ENCODE data around the gene PKNOX1. TPM values are rescaled to one million over a fixed set of nuclear protein-coding genes. Genes with fewer than 3 reads are reported as not detected.

PKNOX1 gene
- total RNA-seq, 4 donors from 2014 or later = 4.9 to 13.8 (median 8.8) TPM

- WGBS, 2 donors = 54 to 71% methylated on average over 3 of the region's 3 CpGs
- TF ChIP-seq, protein P1, sequence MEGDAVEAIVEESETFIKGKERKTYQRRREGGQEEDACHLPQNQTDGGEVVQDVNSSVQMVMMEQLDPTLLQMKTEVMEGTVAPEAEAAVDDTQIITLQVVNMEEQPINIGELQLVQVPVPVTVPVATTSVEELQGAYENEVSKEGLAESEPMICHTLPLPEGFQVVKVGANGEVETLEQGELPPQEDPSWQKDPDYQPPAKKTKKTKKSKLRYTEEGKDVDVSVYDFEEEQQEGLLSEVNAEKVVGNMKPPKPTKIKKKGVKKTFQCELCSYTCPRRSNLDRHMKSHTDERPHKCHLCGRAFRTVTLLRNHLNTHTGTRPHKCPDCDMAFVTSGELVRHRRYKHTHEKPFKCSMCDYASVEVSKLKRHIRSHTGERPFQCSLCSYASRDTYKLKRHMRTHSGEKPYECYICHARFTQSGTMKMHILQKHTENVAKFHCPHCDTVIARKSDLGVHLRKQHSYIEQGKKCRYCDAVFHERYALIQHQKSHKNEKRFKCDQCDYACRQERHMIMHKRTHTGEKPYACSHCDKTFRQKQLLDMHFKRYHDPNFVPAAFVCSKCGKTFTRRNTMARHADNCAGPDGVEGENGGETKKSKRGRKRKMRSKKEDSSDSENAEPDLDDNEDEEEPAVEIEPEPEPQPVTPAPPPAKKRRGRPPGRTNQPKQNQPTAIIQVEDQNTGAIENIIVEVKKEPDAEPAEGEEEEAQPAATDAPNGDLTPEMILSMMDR (IDR thresholded peaks at IDR 0.05) = no peak
- TF ChIP-seq POLR2A (IDR thresholded peaks at IDR 0.05) = no peak
- no peak for DNase-seq (ENCODE audit: low spot score in 2 of 2)
- intact Hi-C loops (cut with DNase I; ENCODE audit: low total_unique reads) = loop anchor here (10.0 kb wide), 1 partner anchor 793 kb away; no protein-coding TSS in a partner anchor
- no peak overlapping the region for H3K4me3 ChIP-seq (ENCODE audit: low read depth, poor library complexity, severe bottlenecking)
Measured at GRCh38 chr21:42971897-42972275, 2.5 kb upstream of the PKNOX1 start.

DNA sequence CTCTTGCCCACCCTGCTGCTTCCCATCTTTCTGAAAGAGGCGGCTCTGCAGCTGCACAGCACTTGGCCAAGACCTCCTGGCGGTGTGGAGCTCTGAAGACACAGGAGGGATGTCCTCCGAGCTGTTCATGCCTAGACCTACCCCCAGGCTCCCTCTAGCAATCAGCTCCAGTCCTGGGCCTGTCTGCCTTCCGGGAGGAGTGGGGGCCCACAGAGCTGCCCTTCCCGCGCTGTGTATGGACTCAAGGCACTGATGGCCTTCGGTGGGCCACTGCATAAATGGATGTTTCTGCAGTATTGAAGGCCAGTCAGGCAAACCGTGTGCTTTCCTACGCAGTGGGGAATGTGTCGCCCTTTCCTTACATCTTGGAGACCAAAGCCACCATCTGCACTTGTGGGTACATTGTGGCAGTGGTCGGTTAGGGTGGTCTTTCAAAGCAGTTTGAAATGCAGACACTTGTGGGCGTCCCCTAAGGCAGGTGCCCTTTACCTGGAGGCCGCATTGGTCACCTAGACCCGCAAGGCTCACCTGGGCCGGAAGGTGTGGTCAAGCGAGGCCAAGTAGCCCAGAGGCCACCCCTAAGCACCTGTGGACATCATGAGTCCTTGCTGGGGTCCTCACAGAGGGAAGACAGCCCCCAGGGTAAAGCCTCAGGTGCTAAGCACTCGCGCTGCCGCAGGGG lies 912 bp upstream of the PKNOX1 start:
- intact Hi-C loops (cut with DNase I; ENCODE audit: low total_unique reads) = loop anchor here (10.0 kb wide), 1 partner anchor 791 kb away; no protein-coding TSS in a partner anchor
- peak overlapping the region; percentile 33 for H3K4me3 ChIP-seq (ENCODE audit: low read depth, poor library complexity, severe bottlenecking)
- 60 to 69% methylated on average over 13 to 19 of the region's 19 CpGs for WGBS, 2 donors
- TF ChIP-seq POLR2A (IDR thresholded peaks at IDR 0.05) = no peak
- TF ChIP-seq, protein P1 (IDR thresholded peaks at IDR 0.05) = no peak
- DNase-seq (ENCODE audit: low spot score in 2 of 2) = peak in 1 of 2 donors; percentile 22

- H3K4me3 ChIP-seq (ENCODE audit: low read depth, poor library complexity, severe bottlenecking) = peak overlapping the region; percentile 62
- no peak for TF ChIP-seq POLR2A (IDR thresholded peaks at IDR 0.05)
- DNase-seq (ENCODE audit: low spot score in 2 of 2) = peak; percentile 34 to 93
- WGBS, 2 donors = 0 to 1% methylated on average over 33 to 41 of the region's 125 CpGs
- intact Hi-C loops (cut with DNase I; ENCODE audit: low total_unique reads) = loop anchor here (10.0 kb wide), 1 partner anchor 790 kb away; no protein-coding TSS in a partner anchor
Measured at GRCh38 chr21:42974832-42975820, 764 bp downstream of the PKNOX1 start.

GRCh38 chr21:42975886-42976608 lies 1.7 kb downstream of the PKNOX1 start:
- DNase-seq (ENCODE audit: low spot score in 2 of 2) = no peak
- 29 to 34% methylated on average over 6 of the region's 6 CpGs for WGBS, 2 donors
- H3K4me3 ChIP-seq (ENCODE audit: low read depth, poor library complexity, severe bottlenecking) = peak overlapping the region; percentile 62
- intact Hi-C loops (cut with DNase I; ENCODE audit: low total_unique reads) = loop anchor here (10.0 kb wide), 1 partner anchor 789 kb away; no protein-coding TSS in a partner anchor
- TF ChIP-seq, protein P1 (IDR thresholded peaks at IDR 0.05) = no peak
- no peak for TF ChIP-seq POLR2A (IDR thresholded peaks at IDR 0.05)

DNA sequence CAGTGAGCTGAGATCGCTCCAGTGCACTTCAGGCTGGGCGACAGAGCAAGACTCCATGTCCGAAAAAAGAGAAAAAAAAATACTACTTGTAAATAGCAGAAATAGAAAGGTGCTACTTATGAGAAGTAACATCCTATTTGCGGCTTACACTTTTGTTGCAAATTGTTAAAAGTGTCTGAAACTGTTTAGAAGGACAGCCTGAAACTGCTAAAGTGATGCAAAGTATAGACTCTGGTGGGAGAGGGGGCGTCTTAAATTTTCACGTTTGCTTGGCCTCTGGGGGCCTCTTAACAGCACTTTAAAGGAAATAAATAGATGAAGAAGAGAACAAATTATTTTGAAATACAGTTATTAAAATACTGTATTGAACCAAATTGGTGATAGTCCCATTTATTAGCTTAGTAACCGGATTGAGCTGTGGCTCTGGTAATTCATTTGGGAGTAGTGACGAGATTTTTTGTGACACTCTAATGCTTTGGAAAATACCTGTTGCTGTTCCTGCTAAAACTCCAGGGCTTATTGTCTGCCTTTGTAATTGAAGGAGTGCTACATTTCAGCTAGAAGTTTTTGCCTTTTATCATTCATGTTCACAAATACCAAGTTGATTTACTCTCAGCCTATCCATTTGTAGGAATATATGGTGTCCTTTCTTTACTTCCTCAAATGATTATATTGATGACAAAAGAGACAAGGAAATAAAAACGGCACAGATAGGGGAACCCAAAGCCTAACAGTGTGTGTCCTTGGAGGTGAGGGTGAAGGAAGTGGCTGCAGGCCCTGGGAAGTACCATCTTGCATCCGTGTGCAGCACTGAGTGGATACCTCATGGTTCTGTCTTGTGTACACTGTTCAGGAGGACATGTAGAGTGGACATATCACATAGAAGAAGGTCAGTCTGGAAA lies 6.2 kb downstream of the PKNOX1 start:
- DNase-seq (ENCODE audit: low spot score in 2 of 2) = no peak
- H3K4me3 ChIP-seq (ENCODE audit: low read depth, poor library complexity, severe bottlenecking) = no peak overlapping the region
- intact Hi-C loops (cut with DNase I; ENCODE audit: low total_unique reads) = no loop called here
- 78 to 79% methylated on average over 10 of the region's 10 CpGs for WGBS, 2 donors
- TF ChIP-seq POLR2A (IDR thresholded peaks at IDR 0.05) = no peak
- TF ChIP-seq, protein P1 (IDR thresholded peaks at IDR 0.05) = no peak
